Measurements from ENCODE around the gene TBXA2R.
"Not testable (repeated sequence)": the region's sequence is repeated elsewhere in the genome, so short reads cannot be mapped to it uniquely, and the experiment has no call there.

The TBXA2R gene

GRCh38 chr19:3639479-3639878 is 32.8 kb upstream of the TBXA2R start:
- no peak for DNase-seq (ENCODE audit: low spot score)

GRCh38 chr19:3638208-3639193 is 31.8 kb upstream of the TBXA2R start:
- DNase-seq (ENCODE audit: low spot score), result no peak

DNA sequence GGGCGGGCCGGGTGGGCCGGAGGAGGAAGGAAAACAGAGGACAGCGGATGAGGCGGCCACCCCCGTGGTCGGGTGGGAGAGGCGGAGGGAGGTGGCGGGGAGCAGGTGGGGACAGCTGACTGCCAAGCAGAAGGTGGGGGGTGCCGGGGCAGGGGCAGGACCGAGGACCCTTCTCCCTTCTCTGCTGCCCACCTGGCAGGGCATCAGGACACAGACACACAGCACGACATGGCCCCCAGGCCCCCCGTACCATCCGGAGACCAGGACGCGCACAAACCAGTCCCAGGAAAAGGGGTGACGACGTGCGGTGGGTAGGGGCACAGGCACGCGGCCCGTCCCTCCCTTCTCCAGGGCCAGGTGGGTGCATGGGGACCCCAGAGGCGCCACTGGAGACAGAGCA is 30.9 kb upstream of the TBXA2R start:
- DNase-seq (ENCODE audit: low spot score), result no peak

DNA sequence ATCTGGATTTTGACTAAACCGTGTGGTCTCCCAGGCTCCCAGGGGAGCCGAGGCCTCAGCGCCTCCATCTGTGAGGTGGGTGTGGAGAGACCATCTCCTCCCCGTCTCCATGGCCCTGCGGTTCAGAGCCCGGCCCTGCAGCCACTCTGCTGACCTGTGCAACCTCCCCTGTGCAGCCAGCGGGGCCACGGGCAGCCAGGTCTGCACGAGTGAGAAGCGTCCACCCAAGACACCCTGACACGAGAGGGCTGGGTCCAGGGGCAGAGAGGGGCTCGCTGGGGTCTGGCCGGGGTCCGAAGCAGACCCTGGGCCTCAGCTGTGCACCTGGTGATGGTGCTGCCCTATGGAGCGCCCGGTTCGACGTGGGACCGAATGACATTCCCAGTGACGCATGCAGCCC is 30.3 kb upstream of the TBXA2R start:
- DNase-seq (ENCODE audit: low spot score), result no peak

- no peak for DNase-seq (ENCODE audit: low spot score)
These were observed 29.8 kb upstream of the TBXA2R start for GRCh38 chr19:3636506-3636905.

GRCh38 chr19:3634496-3635045 is 27.9 kb upstream of the TBXA2R start:
- no peak for DNase-seq (ENCODE audit: low spot score)

DNA sequence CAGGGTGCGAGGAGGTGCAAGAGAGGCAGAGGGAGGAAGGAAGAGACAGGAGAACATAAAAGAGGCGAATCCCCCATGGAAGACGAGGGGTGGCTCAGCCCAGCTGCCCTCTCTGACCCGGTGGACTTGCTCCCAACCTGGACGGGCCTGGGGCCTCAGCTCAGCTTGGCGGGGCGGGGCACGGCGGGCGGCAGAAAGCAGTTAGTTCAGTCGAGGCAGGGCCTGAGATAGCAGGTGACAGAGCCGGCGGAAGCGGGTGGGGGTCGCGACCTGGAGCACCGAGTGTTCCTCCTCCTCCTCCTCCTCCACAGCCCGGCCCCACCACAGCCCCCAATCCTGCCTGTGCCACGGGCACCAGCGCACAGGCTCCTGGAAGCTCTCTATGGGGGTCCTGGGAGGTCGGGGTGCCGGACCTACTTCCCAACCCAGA is 26.9 kb upstream of the TBXA2R start:
- no peak for DNase-seq (ENCODE audit: low spot score)

GRCh38 chr19:3632739-3633558 is 26.3 kb upstream of the TBXA2R start:
- DNase-seq (ENCODE audit: low spot score), result no peak

- DNase-seq (ENCODE audit: low spot score), result no peak
These were observed 25.4 kb upstream of the TBXA2R start for GRCh38 chr19:3632098-3632497.

DNA sequence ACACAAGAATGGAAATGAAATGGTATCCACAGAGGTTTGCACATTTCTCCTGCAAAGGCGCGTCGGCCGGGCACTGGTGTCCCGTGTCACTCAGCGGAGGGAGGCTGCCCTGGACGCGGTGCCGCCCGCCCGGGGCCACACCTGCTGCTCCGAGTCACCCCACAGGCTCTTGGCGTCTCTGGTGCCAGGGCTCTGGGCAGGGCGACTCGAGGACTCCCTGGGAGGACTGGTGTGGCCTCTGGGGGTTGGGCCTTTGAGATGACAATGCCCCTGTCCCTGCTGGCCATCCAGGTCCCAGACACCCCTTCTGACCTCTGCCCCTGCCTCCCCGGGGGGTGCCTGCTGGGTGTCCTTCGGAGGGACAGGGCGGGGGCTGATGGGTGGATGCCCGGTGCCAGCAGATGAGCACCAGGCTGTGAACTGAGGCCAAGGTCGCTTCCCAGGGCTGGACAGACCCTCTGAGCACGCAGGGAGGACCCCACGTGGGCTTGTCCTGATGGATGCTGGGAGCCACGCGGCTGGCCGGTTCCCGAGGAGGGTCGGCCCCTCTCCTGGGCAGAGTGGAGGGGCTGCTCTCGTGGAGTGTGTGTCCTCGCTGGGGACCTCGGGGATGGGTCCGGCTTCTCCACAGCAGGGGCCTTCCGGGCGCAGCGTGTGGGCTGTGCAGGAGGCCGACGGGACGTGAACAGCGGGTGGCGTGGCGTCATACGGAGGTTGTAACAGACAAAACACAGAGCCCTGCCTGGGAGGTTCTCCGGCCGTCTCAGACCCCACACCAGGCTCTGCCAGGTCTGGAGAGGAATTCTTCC is 24.6 kb upstream of the TBXA2R start:
- DNase-seq (ENCODE audit: low spot score), result no peak

DNA sequence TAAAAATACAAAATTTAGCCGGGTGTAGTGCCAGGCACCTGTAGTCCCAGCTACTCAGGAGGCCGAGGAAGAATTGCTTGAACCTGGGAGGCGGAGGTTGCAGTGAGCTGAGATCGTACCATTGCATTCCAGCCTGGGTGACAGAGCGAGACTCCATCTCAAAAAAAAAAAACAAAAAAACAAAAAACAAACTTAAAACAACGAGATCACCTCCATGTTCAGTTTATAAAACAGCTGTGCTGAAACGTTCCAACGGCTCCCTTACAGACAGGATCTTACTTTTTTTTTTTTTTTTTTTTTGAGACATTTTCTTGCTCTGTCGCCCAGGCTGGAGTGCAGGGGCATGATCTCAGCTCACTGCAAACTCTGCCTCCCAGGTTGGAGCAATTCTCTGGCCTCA is 22.1 kb upstream of the TBXA2R start:
- DNase-seq (ENCODE audit: low spot score), result not testable (repeated sequence)

DNA sequence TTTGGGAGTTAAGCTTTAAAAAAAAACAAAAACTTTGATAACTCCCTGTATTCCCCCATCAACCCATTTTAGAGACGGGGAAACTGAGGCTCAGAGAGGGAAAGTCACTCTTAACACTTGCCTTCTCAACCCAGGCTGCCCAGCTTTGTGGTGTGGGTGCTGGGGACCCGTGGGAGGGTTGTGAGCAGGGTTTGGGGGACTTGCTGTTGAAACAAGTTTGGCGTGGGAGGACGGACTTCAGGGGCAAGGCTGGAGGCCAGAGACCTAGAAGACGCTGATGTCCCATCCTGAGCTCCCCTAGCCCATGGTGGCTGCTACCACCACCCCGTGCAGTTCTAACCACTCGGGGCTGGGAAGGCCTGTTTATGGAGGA is 20.7 kb upstream of the TBXA2R start:
- DNase-seq (ENCODE audit: low spot score), result no peak

DNA sequence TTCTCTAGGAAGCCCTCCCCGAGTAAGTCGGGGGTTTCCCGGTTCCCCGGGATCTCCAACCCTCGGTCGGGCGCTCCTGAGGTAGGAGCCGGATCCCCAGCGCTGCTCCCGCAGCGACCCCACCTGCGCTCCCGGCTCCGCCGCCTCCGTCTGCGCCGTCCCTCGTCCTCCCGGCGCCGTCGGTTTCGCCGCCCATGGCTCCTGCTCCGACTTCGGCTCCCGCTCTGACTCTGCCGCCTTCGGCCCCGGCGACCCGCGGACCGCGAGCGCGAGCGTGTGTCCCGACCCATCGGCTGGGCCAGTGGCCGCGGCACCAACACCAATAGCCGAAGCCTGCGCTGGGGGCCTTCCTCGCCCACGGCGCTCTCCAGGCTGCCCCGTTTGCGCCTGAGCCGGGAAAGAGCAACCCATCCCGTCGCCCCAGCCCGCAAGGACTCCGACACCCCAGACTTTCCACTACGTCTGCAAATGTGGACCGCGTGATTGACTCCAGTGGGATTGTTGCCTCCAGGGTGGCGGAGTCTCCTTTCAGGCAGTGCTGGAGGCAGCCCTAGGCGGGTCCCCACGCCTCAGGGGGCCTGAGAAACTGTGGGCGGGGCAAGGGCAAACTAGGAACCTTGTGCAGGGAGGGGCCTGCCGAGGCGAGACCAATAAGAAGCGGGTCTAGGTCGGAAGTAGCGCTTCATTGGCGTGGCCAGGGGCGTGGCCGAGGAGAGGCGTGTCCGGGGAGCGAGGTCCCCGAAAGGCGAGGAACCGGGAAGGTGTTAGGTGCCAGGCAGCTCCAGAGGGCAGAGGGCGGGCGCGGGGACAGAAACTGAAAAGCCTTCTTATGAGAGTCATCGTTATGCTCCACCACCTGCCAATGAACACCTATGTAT is 20.0 kb upstream of the TBXA2R start, which contains the start of gene CACTIN:
TSS of gene CACTIN (minus strand) at position 318 of the 878 bp plus-strand sequence. CDS start at position 290, 28 bp downstream.
- DNase-seq (ENCODE audit: low spot score), result peak; percentile 95

DNA sequence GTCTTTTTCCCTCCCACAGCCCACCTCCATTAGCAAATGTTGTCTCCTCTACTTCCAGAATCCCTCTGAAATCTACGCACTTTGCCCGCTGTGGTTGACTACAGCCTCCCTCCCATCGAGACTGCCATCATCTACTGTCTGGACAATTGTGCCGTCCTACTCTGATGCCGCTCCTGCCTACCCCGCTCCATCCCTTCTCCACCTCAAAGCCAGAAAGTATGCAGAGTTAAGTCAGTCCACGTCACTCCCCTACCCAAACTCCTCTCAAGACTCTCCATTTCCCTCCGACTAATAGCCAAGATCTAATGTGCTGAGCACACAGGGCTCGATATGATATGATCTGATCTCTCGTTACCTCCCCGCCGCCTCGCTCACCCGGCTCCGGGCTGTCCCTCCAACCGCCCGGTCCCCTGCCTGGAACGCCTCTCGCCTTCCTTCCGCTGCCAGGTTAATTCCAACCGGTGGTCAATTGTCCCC is 19.4 kb upstream of the TBXA2R start:
- DNase-seq (ENCODE audit: low spot score), result no peak

- no peak for DNase-seq (ENCODE audit: low spot score)
These were observed 17.0 kb upstream of the TBXA2R start for GRCh38 chr19:3623716-3624115.

- no peak for DNase-seq (ENCODE audit: low spot score)
These were observed 15.5 kb upstream of the TBXA2R start for GRCh38 chr19:3622224-3622623.

- no peak for DNase-seq (ENCODE audit: low spot score)
These were observed 15.0 kb upstream of the TBXA2R start for GRCh38 chr19:3621689-3622088.

DNA sequence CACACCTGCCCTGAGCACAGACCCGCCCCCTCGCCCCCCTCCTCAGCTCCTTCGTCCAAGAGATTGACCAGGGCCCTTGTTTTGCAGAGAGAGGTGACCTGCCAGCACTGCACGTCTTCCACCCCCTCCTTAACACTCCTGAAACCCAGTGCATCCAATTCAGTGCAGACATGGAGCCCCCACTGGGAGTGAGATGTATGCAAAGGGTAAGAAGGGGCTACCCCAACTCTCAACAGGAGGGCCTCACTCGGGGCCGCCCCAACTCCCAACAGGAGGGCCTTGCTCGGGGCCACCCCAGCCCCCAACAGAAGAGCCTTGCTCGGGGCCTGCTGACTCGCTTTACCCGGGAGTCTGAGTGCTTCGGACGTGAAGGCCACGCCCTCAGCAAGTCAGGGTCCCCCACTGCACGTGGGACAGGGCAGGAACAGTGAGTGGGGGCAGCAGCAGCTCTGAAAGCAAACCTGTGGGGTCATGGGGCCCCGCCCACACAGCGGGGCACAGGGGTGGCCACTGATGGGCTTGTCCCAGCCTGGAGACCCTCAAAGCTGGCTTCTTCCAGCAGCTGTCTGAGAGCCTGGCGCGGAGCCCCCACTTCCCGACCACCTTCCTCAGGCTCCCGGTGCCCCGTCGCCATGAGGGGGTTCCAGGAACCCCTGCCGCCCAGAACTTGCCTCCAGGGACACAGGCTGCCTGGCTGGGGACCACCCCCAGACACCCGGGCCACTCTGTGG is 14.3 kb upstream of the TBXA2R start:
- no peak for DNase-seq (ENCODE audit: low spot score)

- DNase-seq (ENCODE audit: low spot score), result no peak
These were observed 13.6 kb upstream of the TBXA2R start for GRCh38 chr19:3620145-3620816.
